Measurements from ENCODE around the gene PRR33.

DNA sequence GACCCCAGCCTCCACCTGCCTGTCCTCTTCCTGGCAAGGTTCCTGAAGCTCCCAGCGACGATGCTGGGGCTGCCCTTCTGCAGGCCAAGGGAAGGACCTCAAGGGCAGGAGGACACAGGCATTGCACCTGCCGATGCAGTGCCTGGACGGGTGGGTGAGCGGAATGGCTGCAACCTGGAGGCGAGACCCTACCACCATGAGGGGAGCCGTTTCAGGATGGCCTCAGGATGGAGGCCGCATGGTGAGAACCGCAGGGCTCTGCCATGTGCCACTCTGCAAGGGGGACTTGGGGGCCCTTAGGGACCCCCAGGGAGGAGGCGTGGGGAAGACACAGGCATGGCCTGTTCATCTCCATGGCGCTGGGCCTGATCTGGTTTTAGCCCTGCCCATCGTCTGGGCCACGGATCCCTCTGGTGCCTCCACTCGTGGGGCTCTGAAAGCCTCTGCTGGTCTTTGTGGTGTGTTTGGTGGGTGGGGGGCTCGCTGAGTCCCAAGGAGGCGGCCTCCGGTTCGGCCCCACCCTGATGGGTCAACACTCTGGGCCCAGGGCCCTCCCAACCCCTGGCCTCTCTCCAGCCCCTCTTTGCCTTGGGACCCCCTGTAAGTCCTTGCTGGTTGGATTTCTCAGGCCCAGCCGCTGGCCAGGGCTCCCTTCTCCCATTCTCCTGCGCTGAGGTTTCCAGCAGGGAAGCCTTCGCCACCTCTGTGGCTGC is 40.1 kb downstream of the PRR33 start:
- TF ChIP-seq TAF1 (IDR thresholded peaks at IDR 0.05; ENCODE audit: control insufficient read depth, extremely low read depth, insufficient read depth, low read length, severe bottlenecking) (no peak), GTF2F1 (IDR thresholded peaks at IDR 0.05; ENCODE audit: low read depth, low read length) (no peak), EP300 (IDR thresholded peaks at IDR 0.05; ENCODE audit: low read length) (no peak), PTRF (tag; IDR thresholded peaks at IDR 0.05) (no peak), GABPA (tag; conservative IDR thresholded peaks at IDR 0.05; ENCODE audit: low read depth) (no peak), BCL6 (CRISPR knock-in tag; IDR thresholded peaks at IDR 0.05) (no peak), HMGN3 (IDR thresholded peaks at IDR 0.05; ENCODE audit: borderline replicate concordance, extremely low read depth, insufficient read length, low read depth, low read length) (no peak), ZNF140 (CRISPR knock-in tag; IDR thresholded peaks at IDR 0.05) (no peak), ZNF280B (CRISPR knock-in tag; IDR thresholded peaks at IDR 0.05) (no peak), ZNF77 (CRISPR knock-in tag; IDR thresholded peaks at IDR 0.05) (no peak), ATF4 (CRISPR knock-in tag; IDR thresholded peaks at IDR 0.05) (no peak), POLR2AphosphoS5 (IDR thresholded peaks at IDR 0.05; ENCODE audit: control insufficient read depth, insufficient read depth, low read depth, low read length) (no peak)
- TF ChIP-seq, protein P1, sequence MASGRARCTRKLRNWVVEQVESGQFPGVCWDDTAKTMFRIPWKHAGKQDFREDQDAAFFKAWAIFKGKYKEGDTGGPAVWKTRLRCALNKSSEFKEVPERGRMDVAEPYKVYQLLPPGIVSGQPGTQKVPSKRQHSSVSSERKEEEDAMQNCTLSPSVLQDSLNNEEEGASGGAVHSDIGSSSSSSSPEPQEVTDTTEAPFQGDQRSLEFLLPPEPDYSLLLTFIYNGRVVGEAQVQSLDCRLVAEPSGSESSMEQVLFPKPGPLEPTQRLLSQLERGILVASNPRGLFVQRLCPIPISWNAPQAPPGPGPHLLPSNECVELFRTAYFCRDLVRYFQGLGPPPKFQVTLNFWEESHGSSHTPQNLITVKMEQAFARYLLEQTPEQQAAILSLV (tag; IDR thresholded peaks at IDR 0.05): no peak
- TF ChIP-seq, protein P2, sequence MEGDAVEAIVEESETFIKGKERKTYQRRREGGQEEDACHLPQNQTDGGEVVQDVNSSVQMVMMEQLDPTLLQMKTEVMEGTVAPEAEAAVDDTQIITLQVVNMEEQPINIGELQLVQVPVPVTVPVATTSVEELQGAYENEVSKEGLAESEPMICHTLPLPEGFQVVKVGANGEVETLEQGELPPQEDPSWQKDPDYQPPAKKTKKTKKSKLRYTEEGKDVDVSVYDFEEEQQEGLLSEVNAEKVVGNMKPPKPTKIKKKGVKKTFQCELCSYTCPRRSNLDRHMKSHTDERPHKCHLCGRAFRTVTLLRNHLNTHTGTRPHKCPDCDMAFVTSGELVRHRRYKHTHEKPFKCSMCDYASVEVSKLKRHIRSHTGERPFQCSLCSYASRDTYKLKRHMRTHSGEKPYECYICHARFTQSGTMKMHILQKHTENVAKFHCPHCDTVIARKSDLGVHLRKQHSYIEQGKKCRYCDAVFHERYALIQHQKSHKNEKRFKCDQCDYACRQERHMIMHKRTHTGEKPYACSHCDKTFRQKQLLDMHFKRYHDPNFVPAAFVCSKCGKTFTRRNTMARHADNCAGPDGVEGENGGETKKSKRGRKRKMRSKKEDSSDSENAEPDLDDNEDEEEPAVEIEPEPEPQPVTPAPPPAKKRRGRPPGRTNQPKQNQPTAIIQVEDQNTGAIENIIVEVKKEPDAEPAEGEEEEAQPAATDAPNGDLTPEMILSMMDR (IDR thresholded peaks at IDR 0.05 in 2 of 3, conservative IDR thresholded peaks at IDR 0.05 in 1 of 3; ENCODE audit: insufficient read depth in 2 of 3, low read depth in 1 of 3, low read length in 3 of 3): no peak

Data from K562 (cell line).